ENCODE results near the gene ALG12. TPM values are rescaled to one million over a fixed set of nuclear protein-coding genes. Genes with fewer than 3 reads are reported as not detected.

The ALG12 gene
- polyA plus RNA-seq, 3 donors, result 7.2 to 9.5 (median 9.0) TPM

- Mint-ChIP-seq H3K27ac (no peak overlapping the region), H3K36me3 (peaks cover 0 to 3% of the 10 kb centered on the region in 2 donors), H3K4me1 (peaks cover 25% of the 10 kb centered on the region), H3K9me3 (no peaks in the 10 kb centered on the region), H3K27me3 (ENCODE audit: low read depth in 3 of 3) (peaks cover 0 to 4% (median 2%) of the 10 kb centered on the region in 3 donors), H3K4me3 (no peak overlapping the region)
- H2AFZ ChIP-seq (ENCODE audit: insufficient read depth, low read depth, low read length, poor library complexity, severe bottlenecking), result no peak overlapping the region
- intact Hi-C loops (cut with micrococcal nuclease), result no loop called here
- no peak overlapping the region for H3K4me3 ChIP-seq (replicated peaks in 1 of 3; ENCODE audit: low read depth in 2 of 3, low read length in 3 of 3)
- no peak overlapping the region for H3K4me2 ChIP-seq (replicated peaks; ENCODE audit: extremely low read depth, low read length, poor library complexity, severe bottlenecking)
- 86% methylated on average over 7 of the region's 15 CpGs for WGBS (ENCODE audit: insufficient coverage)
- DNase-seq, result no peak
- no peaks in the 10 kb centered on the region for H3K36me3 ChIP-seq (replicated peaks in 1 of 2; ENCODE audit: control insufficient read depth in 1 of 2, insufficient read depth in 2 of 2, low read length in 2 of 2)
- peaks cover 5% of the 10 kb centered on the region for H4K20me1 ChIP-seq (ENCODE audit: insufficient read depth, low read length)
- peaks cover 28 to 51% of the 10 kb centered on the region in 2 donors for H3K4me1 ChIP-seq (ENCODE audit: control insufficient read depth in 1 of 2, insufficient read depth in 2 of 2, low read length in 2 of 2)
- TF ChIP-seq, protein P1, sequence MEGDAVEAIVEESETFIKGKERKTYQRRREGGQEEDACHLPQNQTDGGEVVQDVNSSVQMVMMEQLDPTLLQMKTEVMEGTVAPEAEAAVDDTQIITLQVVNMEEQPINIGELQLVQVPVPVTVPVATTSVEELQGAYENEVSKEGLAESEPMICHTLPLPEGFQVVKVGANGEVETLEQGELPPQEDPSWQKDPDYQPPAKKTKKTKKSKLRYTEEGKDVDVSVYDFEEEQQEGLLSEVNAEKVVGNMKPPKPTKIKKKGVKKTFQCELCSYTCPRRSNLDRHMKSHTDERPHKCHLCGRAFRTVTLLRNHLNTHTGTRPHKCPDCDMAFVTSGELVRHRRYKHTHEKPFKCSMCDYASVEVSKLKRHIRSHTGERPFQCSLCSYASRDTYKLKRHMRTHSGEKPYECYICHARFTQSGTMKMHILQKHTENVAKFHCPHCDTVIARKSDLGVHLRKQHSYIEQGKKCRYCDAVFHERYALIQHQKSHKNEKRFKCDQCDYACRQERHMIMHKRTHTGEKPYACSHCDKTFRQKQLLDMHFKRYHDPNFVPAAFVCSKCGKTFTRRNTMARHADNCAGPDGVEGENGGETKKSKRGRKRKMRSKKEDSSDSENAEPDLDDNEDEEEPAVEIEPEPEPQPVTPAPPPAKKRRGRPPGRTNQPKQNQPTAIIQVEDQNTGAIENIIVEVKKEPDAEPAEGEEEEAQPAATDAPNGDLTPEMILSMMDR (IDR thresholded peaks at IDR 0.05), result no peak
- peaks cover 14% of the 10 kb centered on the region for H3K79me2 ChIP-seq (ENCODE audit: insufficient read depth, low read length)
- H3K9ac ChIP-seq (ENCODE audit: insufficient read depth, low read length, poor library complexity, severe bottlenecking), result no peak overlapping the region
- H3K9me3 ChIP-seq (replicated peaks in 1 of 2; ENCODE audit: control insufficient read depth in 1 of 2, insufficient read depth in 1 of 2, low read length in 2 of 2), result no peaks in the 10 kb centered on the region
- no peak overlapping the region for H3K27ac ChIP-seq (ENCODE audit: low read depth in 1 of 2, low read length in 2 of 2)
- H3K27me3 ChIP-seq (ENCODE audit: control insufficient read depth in 2 of 2, insufficient read depth in 2 of 2, low read length in 2 of 2), result no peaks in the 10 kb centered on the region
Observed at GRCh38 chr22:49956418-49956770, 38.2 kb upstream of the ALG12 start.

- peaks cover 0 to 3% of the 10 kb centered on the region in 2 donors for H3K36me3 Mint-ChIP-seq
- Histone ChIP-seq H2AFZ (ENCODE audit: insufficient read depth, low read depth, low read length, poor library complexity, severe bottlenecking) (no peak overlapping the region), H3K79me2 (ENCODE audit: insufficient read depth, low read length) (peaks cover 8% of the 10 kb centered on the region), H3K9me3 (replicated peaks in 1 of 2; ENCODE audit: control insufficient read depth in 1 of 2, insufficient read depth in 1 of 2, low read length in 2 of 2) (no peaks in the 10 kb centered on the region), H3K9ac (ENCODE audit: insufficient read depth, low read length, poor library complexity, severe bottlenecking) (no peak overlapping the region), H3K4me2 (replicated peaks; ENCODE audit: extremely low read depth, low read length, poor library complexity, severe bottlenecking) (no peak overlapping the region), H3K36me3 (replicated peaks in 1 of 2; ENCODE audit: control insufficient read depth in 1 of 2, insufficient read depth in 2 of 2, low read length in 2 of 2) (no peaks in the 10 kb centered on the region), H3K4me1 (ENCODE audit: control insufficient read depth in 1 of 2, insufficient read depth in 2 of 2, low read length in 2 of 2) (peaks cover 34 to 57% of the 10 kb centered on the region in 2 donors), H4K20me1 (ENCODE audit: insufficient read depth, low read length) (no peaks in the 10 kb centered on the region), H3K27ac (ENCODE audit: low read depth in 1 of 2, low read length in 2 of 2) (no peak overlapping the region), H3K4me3 (replicated peaks in 1 of 3; ENCODE audit: low read depth in 2 of 3, low read length in 3 of 3) (no peak overlapping the region), H3K27me3 (ENCODE audit: control insufficient read depth in 2 of 2, insufficient read depth in 2 of 2, low read length in 2 of 2) (no peaks in the 10 kb centered on the region)
- DNase-seq, result no peak
- H3K4me1 Mint-ChIP-seq, result peaks cover 27% of the 10 kb centered on the region
- TF ChIP-seq, protein P1 (IDR thresholded peaks at IDR 0.05), result no peak
- no peak overlapping the region for H3K4me3 Mint-ChIP-seq
- 95% methylated on average over 18 of the region's 22 CpGs for WGBS (ENCODE audit: insufficient coverage)
- H3K9me3 Mint-ChIP-seq, result no peaks in the 10 kb centered on the region
- H3K27ac Mint-ChIP-seq, result no peak overlapping the region
- intact Hi-C loops (cut with micrococcal nuclease), result no loop called here
- peaks cover 0 to 4% (median 2%) of the 10 kb centered on the region in 3 donors for H3K27me3 Mint-ChIP-seq (ENCODE audit: low read depth in 3 of 3)
Observed at GRCh38 chr22:49955581-49956417, 37.6 kb upstream of the ALG12 start.

All from CD14-positive monocyte (primary cell).